Measurements from ENCODE around the gene PRKCH.

The PRKCH gene

GRCh38 chr14:61419201-61419600 lies 97.8 kb downstream of the PRKCH start:
- TF ChIP-seq CTCF (IDR thresholded peaks at IDR 0.05; ENCODE audit: low read depth, low read length, missing control alignments), result no peak
- no peak overlapping the region for H3K4me3 ChIP-seq (replicated peaks; ENCODE audit: low read depth, low read length)

DNA sequence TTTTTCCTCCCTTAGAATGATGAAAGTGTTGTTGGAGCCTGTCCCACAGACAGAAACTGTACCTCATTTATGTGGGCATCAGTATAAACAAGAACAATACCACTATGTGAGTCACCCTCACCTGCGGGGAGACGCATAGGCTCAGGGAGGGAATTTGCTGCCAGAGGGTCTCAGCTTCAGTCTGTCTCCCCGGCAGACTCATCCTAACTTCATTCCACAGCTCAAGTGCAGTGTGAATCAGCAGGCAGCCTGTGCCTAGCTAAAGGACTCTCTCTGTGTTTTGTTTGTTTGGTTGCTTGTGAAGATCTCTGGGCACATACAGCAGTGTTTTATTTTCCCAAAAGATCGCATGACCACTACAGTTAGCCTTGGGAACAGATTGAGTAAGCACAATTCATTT lies 98.9 kb downstream of the PRKCH start:
- H3K4me3 ChIP-seq (replicated peaks; ENCODE audit: low read depth, low read length), result no peak overlapping the region
- no peak for TF ChIP-seq CTCF (IDR thresholded peaks at IDR 0.05; ENCODE audit: low read depth, low read length, missing control alignments)
- no peak for DNase-seq (ENCODE audit: extremely low read depth, low read depth)

More at GRCh38 chr14:61419201-61419600, 97.8 kb downstream of the PRKCH start:
- DNase-seq (ENCODE audit: extremely low read depth, low read depth), result no peak

GRCh38 chr14:61421212-61421923 lies 100.0 kb downstream of the PRKCH start:
- H3K4me3 ChIP-seq (replicated peaks; ENCODE audit: low read depth, low read length), result no peak overlapping the region
- no peak for TF ChIP-seq CTCF (IDR thresholded peaks at IDR 0.05; ENCODE audit: low read depth, low read length, missing control alignments)
- DNase-seq (ENCODE audit: extremely low read depth, low read depth), result no peak

GRCh38 chr14:61426048-61426447 lies 104.7 kb downstream of the PRKCH start:
- no peak overlapping the region for H3K4me3 ChIP-seq (replicated peaks; ENCODE audit: low read depth, low read length)
- TF ChIP-seq CTCF (IDR thresholded peaks at IDR 0.05; ENCODE audit: low read depth, low read length, missing control alignments), result no peak
- no peak for DNase-seq (ENCODE audit: extremely low read depth, low read depth)

GRCh38 chr14:61428261-61428660 lies 106.9 kb downstream of the PRKCH start:
- no peak for TF ChIP-seq CTCF (IDR thresholded peaks at IDR 0.05; ENCODE audit: low read depth, low read length, missing control alignments)
- no peak overlapping the region for H3K4me3 ChIP-seq (replicated peaks; ENCODE audit: low read depth, low read length)
- no peak for DNase-seq (ENCODE audit: extremely low read depth, low read depth)

DNA sequence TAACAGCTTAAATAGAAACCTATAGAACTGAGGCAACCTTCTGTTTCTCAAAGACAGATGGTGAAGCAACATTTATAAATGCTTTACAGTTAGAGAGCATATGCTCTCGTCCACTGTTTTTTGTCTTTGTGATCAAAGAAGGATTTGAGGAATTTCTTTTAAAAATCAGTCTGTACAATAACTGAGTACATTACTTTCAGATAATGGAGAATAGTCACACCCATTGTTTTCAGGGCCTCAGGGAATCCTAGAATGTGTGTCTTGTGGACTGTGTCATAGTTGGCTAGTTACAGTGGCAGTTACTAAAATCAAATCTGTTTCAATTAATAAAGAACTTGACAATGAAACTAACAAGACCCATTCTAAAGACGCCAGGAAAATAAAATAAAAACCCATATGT lies 107.9 kb downstream of the PRKCH start:
- no peak for TF ChIP-seq CTCF (IDR thresholded peaks at IDR 0.05; ENCODE audit: low read depth, low read length, missing control alignments)
- no peak overlapping the region for H3K4me3 ChIP-seq (replicated peaks; ENCODE audit: low read depth, low read length)
- no peak for DNase-seq (ENCODE audit: extremely low read depth, low read depth)
